ENCODE results near the gene UBR7. TPM values are rescaled to one million over a fixed set of nuclear protein-coding genes. Genes with fewer than 3 reads are reported as not detected.

Gene UBR7
- total RNA-seq, 1 experiment from 2014 or later = 23.9 TPM

DNA sequence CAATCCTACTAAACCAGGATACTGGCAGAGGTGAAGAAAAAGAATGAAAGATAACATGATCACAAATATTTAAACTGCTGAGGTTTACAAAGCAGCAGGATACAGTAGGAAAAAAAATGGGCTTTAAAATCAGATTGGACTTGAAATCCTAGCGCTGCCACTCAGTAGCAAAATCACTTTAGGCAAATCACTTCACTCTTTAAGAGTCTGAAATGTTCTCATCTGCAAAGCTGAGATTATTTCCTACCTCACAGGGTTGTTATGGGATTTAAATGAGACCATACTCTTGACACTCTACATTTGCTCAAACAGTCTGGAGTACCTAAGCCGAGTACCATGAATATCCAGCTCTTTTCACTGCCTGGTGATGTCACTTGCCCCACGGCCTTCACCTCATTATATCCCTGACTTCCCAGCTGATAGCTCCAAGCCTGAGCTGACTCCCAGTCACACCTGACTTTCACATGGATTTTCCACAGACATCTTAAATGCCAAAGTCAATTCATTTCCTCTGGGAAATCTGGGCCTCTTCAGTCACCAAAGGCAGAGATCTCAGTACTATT, 60.2 kb downstream of the UBR7 start:
- RAD21 ChIA-PET (ENCODE audit: low non-redundant PET in 1 of 2, low total read pairs in 2 of 2, uncharacterized antibody in 2 of 2, unreplicated experiment in 2 of 2) = no interaction called here
- Histone ChIP-seq H4K20me1 (ENCODE audit: insufficient read depth) (no peaks in the 10 kb centered on the region), H3K4me3 (replicated peaks in 1 of 2; ENCODE audit: low read depth in 1 of 2, low read length in 2 of 2) (no peak overlapping the region), H3K9me3 (ENCODE audit: control insufficient read depth in 1 of 2, insufficient read depth in 1 of 2, low read depth in 1 of 2, low read length in 2 of 2) (no peaks in the 10 kb centered on the region), H3K9me2 (ENCODE audit: insufficient read depth) (no peaks in the 10 kb centered on the region), H3K36me3 (ENCODE audit: control insufficient read depth in 1 of 2, insufficient read depth in 2 of 2, low read length in 2 of 2) (no peaks in the 10 kb centered on the region), H3K27me3 (ENCODE audit: insufficient read depth, low read length) (no peaks in the 10 kb centered on the region), H3K27ac (ENCODE audit: low read depth, low read length) (no peak overlapping the region), H3K4me1 (ENCODE audit: control insufficient read depth in 1 of 2, insufficient read depth in 2 of 2, low read length in 2 of 2) (peaks cover 4 to 21% of the 10 kb centered on the region in 2 experiments; a peak in 1 of 4 replicates), H3K9ac (ENCODE audit: low read length) (no peak overlapping the region), H3K4me2 (ENCODE audit: low read length) (no peak overlapping the region), H3K79me2 (ENCODE audit: insufficient read depth, low read length) (peaks cover 13% of the 10 kb centered on the region; the same call in 1 of the 2 replicates), H2AFZ (ENCODE audit: low read depth, low read length, poor library complexity, severe bottlenecking) (no peak overlapping the region)
- intact Hi-C loops (cut with micrococcal nuclease) = no loop called here
- ATAC-seq = no peak
- TF ChIP-seq EZH2phosphoT487 (IDR thresholded peaks at IDR 0.05; ENCODE audit: borderline replicate concordance) (no peak), SIN3A (IDR thresholded peaks at IDR 0.05; ENCODE audit: low read depth) (no peak), POLR2AphosphoS5 (IDR thresholded peaks at IDR 0.05; ENCODE audit: low read depth, low read length) (no peak), SP1 (IDR thresholded peaks at IDR 0.05; ENCODE audit: low read depth) (no peak), SRF (IDR thresholded peaks at IDR 0.05; ENCODE audit: low read depth) (no peak)
- TF ChIP-seq, protein P1, sequence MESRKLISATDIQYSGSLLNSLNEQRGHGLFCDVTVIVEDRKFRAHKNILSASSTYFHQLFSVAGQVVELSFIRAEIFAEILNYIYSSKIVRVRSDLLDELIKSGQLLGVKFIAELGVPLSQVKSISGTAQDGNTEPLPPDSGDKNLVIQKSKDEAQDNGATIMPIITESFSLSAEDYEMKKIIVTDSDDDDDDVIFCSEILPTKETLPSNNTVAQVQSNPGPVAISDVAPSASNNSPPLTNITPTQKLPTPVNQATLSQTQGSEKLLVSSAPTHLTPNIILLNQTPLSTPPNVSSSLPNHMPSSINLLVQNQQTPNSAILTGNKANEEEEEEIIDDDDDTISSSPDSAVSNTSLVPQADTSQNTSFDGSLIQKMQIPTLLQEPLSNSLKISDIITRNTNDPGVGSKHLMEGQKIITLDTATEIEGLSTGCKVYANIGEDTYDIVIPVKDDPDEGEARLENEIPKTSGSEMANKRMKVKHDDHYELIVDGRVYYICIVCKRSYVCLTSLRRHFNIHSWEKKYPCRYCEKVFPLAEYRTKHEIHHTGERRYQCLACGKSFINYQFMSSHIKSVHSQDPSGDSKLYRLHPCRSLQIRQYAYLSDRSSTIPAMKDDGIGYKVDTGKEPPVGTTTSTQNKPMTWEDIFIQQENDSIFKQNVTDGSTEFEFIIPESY (IDR thresholded peaks at IDR 0.05; ENCODE audit: extremely low read depth, insufficient replicate concordance, low read length) = no peak
- TF ChIP-seq, protein P2, sequence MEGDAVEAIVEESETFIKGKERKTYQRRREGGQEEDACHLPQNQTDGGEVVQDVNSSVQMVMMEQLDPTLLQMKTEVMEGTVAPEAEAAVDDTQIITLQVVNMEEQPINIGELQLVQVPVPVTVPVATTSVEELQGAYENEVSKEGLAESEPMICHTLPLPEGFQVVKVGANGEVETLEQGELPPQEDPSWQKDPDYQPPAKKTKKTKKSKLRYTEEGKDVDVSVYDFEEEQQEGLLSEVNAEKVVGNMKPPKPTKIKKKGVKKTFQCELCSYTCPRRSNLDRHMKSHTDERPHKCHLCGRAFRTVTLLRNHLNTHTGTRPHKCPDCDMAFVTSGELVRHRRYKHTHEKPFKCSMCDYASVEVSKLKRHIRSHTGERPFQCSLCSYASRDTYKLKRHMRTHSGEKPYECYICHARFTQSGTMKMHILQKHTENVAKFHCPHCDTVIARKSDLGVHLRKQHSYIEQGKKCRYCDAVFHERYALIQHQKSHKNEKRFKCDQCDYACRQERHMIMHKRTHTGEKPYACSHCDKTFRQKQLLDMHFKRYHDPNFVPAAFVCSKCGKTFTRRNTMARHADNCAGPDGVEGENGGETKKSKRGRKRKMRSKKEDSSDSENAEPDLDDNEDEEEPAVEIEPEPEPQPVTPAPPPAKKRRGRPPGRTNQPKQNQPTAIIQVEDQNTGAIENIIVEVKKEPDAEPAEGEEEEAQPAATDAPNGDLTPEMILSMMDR (IDR thresholded peaks at IDR 0.05 in 2 of 3, conservative IDR thresholded peaks at IDR 0.05 in 1 of 3; ENCODE audit: borderline replicate concordance in 1 of 3, insufficient read depth in 1 of 3, low read depth in 2 of 3, low read length in 2 of 3) = no peak
- DNase-seq (ENCODE audit: low read depth, low spot score) = no peak
- CTCF ChIA-PET = no interaction called here
- POLR2A ChIA-PET = no interaction called here
- no TSS peak for BruUV-seq (replicated peaks)
